GM21447 (cell line): ENCODE data around the gene XRCC5.
"Not testable (repeated sequence)": the region's sequence is repeated elsewhere in the genome, so short reads cannot be mapped to it uniquely, and the experiment has no call there.

Source experiments
- ATAC-seq: cut with Tn5 transposase; IDR thresholded peaks from one replicate; pipeline ENCODE4 v1.9.1; 2021; ENCODE audit not compliant: unreplicated experiment

XRCC5 gene

DNA sequence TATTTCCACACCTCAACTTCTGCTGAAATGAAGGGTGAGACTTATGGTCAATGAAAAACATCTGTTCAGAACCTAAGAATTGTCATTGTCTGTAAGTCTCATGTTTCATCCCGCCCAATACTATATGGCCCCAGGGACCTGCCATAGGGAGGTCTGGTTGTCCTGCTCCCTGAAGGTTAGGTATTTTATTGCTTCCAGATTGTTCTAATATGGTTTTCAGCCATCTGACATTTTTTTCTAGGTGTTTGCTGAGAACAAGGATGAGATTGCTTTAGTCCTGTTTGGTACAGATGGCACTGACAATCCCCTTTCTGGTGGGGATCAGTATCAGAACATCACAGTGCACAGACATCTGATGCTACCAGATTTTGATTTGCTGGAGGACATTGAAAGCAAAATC is 7.3 kb downstream of the XRCC5 start:
- no peak for ATAC-seq

GRCh38 chr2:216117561-216118340 is 8.6 kb downstream of the XRCC5 start:
- no peak for ATAC-seq

- ATAC-seq = no peak
These were observed 9.3 kb downstream of the XRCC5 start for GRCh38 chr2:216118474-216118873.

DNA sequence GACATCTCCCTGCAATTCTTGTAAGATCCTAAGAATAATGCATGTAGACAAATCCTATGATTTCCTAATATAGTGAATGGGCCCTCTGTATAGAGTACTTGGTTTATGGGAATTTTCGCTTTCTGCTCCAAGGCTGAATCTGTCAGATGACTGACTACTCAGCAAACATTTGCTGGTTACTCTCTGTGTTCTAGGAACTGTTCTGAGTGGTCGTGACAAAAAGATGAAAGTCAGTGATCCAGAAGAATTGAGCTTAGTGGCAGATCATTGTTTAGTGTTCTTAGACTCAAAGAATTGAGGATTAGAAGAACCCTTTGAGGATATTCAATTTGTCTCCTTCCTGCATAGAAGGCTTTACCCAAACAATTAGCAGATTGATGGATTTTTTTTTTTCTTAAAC is 10.0 kb downstream of the XRCC5 start:
- ATAC-seq = no peak

- no peak for ATAC-seq
These were observed 10.8 kb downstream of the XRCC5 start for GRCh38 chr2:216119986-216120385.

DNA sequence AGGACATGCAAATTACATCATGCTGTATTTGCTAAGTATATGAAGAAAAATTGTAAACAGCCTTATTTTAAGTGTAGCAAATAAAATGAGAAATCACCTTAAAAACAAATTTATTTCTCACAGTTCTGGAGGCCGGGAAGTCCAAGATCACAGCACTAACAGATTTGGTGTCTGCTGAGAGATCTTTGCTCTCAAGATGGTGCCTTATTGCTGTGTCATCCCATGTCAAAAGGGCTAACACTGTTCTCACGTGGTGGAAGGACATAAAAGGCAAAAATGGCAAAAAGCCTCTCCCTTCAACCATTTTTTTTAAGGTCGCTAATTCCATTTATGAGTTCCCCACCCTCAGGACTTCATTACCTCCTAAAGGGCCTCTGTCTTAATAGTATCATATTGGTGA is 12.1 kb downstream of the XRCC5 start:
- no peak for ATAC-seq

DNA sequence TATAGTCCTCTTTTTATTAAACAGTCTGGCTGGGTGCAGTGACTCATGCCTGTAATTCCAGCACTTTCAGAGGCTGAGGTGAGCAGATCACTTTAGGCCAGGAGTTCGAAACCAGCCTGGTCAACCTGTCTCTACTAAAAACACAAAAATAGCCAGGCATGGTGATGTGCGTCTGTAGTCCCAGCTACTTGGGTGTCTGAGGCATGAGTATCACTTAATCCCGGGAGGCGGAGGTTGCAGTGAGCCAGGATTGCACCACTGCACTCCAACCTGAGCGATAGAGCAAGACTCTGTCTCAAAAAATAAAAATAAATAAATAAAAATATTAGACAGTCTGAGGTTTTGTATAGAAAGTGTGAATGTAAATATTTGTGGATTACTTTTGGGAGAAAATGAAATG is 17.8 kb downstream of the XRCC5 start:
- ATAC-seq = no peak

DNA sequence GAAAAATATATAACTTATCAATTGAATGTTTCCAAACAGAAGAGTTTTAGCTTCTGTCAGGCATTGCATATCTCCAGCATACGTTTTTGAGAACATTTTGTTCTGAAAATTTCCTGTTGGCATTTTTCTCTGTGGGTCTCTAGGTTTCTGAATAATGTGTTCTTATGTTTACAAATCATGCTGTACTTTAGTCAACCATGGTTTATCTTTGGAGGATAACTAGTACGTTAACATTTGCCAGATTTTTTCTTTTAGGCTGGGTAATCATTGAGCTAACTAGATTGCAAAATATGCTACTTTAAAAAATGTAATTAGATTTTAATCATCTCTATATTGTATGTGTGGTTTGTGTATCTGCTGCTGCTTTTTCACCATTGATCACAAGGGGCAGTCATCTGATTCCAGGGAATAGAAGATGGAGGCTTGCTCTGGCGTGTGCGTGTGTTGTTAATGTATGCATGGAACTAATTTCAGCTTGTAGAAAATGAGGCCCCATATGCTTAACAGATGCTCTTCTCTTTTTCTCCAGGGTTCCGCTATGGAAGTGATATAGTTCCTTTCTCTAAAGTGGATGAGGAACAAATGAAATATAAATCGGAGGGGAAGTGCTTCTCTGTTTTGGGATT is 21.3 kb downstream of the XRCC5 start:
- no peak for ATAC-seq

GRCh38 chr2:216131175-216131926 is 22.2 kb downstream of the XRCC5 start:
- no peak for ATAC-seq

GRCh38 chr2:216132585-216132984 is 23.4 kb downstream of the XRCC5 start:
- no peak for ATAC-seq

- no peak for ATAC-seq
These were observed 24.2 kb downstream of the XRCC5 start for GRCh38 chr2:216133397-216133796.

DNA sequence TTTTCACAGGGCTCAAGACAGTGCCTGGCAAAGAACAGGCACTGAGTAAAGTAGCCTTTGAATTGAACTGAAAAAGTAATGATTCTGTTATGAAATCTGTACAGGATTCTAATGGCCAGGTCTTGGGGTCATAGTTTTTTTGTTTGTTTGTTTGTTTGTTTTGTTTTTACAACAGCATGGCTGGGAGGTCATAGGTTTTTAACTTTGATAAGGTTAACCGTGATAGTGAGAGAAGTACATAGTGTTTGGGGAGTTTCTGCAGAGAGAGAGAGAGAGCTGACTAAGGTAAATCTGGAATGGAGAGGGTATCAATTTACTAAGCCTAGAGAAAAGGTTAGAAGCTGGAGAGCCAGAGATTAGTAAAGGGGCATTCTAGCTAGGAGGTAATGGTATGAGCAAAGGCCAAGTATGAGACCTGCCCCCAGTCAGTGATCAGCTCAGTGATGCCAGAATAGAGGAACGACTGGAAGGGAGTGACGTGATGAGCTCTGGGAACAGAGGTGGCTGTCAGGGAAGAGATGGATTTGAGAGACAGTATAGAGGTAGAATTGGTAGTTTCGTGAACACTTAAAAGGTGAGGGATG is 25.9 kb downstream of the XRCC5 start:
- ATAC-seq = no peak

DNA sequence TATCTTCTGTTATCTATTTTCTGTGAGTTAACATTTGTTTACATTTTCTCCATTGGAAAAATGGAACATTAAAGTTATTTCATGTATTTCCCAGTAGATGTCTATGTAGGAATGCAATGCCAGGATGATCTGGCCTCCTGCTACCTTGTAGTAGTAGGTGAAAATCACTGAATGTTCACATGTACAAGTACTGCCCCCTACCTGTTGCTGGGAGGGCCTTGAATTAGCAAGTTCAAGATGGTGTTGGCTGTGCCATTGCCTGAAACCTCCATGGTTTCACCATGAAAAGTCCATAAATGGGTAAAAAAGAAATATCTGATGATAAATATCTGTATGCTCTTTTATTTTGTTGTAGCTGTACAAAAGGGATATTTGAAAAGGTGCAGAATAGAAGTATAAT is 30.7 kb downstream of the XRCC5 start:
- ATAC-seq = no peak

- ATAC-seq = not testable (repeated sequence)
These were observed 32.4 kb downstream of the XRCC5 start for GRCh38 chr2:216141516-216141915.

GRCh38 chr2:216142540-216142939 is 33.4 kb downstream of the XRCC5 start:
- peak; percentile 99 for ATAC-seq

DNA sequence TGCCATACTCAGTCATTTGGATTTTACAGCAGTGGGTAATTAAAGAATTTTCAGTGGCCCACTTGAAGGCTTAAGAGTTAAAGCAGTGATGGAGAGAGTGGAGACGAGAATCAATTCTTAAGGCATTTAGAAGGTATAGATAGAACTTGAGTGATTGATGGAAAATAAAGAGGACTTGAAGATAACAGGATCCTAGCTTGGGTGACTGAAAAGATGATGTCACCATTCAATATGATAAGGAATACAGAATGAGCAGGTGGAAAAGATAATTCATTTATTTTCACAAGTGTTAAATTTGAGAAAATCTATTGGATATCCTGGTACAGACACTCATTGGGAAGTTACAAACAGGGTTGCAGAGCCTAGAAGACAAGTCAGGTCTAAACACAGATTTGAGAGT is 35.2 kb downstream of the XRCC5 start:
- no peak for ATAC-seq

- no peak for ATAC-seq
These were observed 35.7 kb downstream of the XRCC5 start for GRCh38 chr2:216144857-216145256.

GRCh38 chr2:216146573-216146972 is 37.4 kb downstream of the XRCC5 start:
- no peak for ATAC-seq

DNA sequence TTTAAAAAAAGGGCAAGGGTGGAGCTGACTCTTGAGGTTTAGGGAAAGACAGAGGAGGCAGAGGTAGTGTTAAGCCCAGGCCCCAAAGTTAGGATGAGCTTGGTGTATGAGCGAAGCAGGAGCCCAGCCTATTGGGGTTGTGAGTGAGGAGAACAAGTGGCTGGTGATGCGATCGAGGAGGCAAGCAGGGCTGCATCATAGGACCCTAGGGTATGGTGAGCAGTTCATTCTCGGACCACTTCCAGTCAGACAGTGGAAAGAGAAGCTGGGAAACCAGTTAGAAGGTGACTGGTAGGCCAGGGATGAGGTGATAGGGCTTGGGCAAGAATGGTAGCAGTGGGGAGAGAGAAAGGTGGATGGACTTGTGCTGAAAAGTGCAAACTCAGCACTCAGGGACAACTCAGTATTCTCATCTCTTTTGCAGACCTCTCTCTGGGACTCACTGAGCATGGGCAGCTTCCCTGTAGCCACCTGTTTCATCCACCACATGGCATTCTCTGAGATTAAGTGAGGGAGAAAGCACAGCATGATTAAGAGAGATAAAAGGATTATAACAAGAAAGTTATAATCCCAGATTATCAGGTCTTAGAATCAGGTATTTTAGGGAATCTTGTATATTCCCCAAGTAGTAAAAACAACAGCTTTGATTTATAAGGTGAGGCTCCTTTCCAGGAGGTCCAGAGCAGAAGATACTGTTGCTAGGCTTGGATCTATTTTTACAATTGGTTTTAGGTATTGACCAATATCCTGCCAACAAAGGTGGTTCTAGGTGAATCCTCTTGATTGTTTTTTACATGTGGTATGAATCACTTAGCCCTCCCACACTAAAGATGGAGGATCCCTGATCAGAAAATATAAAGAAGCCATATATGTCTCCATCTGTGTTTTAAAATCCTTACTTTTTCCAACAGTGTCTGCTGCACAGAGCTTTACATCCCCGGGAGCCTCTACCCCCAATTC is 38.3 kb downstream of the XRCC5 start:
- ATAC-seq = no peak

DNA sequence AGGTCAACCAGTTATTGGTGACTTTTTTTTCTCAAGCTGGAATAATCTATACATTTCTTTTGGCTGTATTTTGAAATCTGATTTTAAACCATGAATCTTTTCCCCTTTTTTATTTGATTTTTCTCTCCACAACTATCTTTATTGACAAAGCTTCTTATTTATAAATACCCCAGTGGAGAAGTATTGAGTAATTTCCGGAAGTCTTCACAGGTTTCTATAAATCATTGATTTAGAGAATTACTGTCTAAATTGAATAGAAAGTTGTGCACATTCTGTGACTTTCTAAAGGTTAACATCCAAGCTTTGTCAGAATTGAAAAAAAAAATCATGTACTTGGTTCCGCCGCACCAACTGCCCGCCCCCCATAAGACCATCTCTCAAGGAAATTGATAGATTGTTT is 39.8 kb downstream of the XRCC5 start:
- no peak for ATAC-seq

DNA sequence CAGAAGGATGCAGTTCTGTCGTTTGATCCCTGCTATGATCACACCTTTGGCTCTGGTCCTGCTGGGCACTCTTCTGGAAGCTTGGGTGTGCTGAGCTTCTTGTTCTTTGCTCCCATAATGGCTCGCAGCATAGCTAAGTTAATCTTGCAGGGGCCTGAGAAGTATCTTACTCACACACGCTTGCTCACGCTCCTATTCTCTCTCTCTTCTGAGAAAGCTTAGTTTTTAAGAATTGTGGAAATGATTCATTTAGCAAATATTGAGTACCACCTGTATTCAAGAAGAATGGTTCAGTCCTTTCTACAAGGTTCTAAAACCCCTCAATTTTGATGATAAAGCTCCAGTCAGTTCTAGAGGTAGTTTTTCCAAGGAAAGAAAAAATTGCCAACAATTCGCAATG is 40.6 kb downstream of the XRCC5 start:
- no peak for ATAC-seq
